Right renal cortex interstitium (tissue), 3 donors: Measurements from ENCODE around the gene NR2E1. TPM values are rescaled to one million over a fixed set of nuclear protein-coding genes. Genes with fewer than 3 reads are reported as not detected.

Source experiments
- DNase-seq, 3 donors: peaks; one replicate each; pipeline ENCODE4 v3.0.0-alpha.2; 2013; ENCODE audit warnings: low read depth in 3 of 3, low spot score in 2 of 3
- polyA plus RNA-seq, 3 donors: library from polyadenylated mRNA; unstranded; fragments of 120-200 nt; gene quantifications; one replicate each; pipeline ENCODE4 v1.2.1, GENCODE V29; 2013; ENCODE audit not compliant: insufficient read length in 3 of 3

Gene NR2E1
- polyA plus RNA-seq, 3 donors, result not detected

GRCh38 chr6:108203189-108204112 is 37.6 kb downstream of the NR2E1 start:
- no peak for DNase-seq

GRCh38 chr6:108207013-108207412 is 41.2 kb downstream of the NR2E1 start:
- DNase-seq, result no peak

- DNase-seq, result no peak
Observed at GRCh38 chr6:108209738-108210137, 43.9 kb downstream of the NR2E1 start.

- no peak for DNase-seq
Observed at GRCh38 chr6:108210556-108210955, 44.7 kb downstream of the NR2E1 start.

- DNase-seq, result no peak
Observed at GRCh38 chr6:108211671-108212070, 45.8 kb downstream of the NR2E1 start.

GRCh38 chr6:108222064-108222463 is 56.2 kb downstream of the NR2E1 start:
- DNase-seq, result no peak

- DNase-seq, result no peak
Observed at GRCh38 chr6:108222504-108222903, 56.7 kb downstream of the NR2E1 start.

GRCh38 chr6:108227290-108227689 is 61.5 kb downstream of the NR2E1 start:
- no peak for DNase-seq

GRCh38 chr6:108228416-108228815 is 62.6 kb downstream of the NR2E1 start:
- DNase-seq, result no peak

GRCh38 chr6:108235127-108235526 is 69.3 kb downstream of the NR2E1 start:
- no peak for DNase-seq

- DNase-seq, result no peak
Observed at GRCh38 chr6:108236791-108237190, 71.0 kb downstream of the NR2E1 start.

GRCh38 chr6:108238322-108238721 is 72.5 kb downstream of the NR2E1 start:
- no peak for DNase-seq

Other genes starting within 250 kb of the NR2E1 start
- 100 to 1,000 TPM; 110 to 123 (median 118) TPM for gene SEC63, start 207.8 kb upstream of the NR2E1 start, polyA plus RNA-seq
- gene OSTM1, start 91.3 kb upstream of the NR2E1 start, polyA plus RNA-seq, result 10 to 100 TPM; 31.4 to 37.5 (median 31.9) TPM
- gene SNX3, start 95.0 kb downstream of the NR2E1 start, polyA plus RNA-seq, result 100 to 1,000 TPM; 238 to 256 (median 248) TPM
- 10 to 100 TPM in 1 of 3 donors, 1 to 10 TPM in 2; 7.5 to 10.2 (median 7.5) TPM for gene AFG1L, start 129.0 kb downstream of the NR2E1 start, polyA plus RNA-seq